LNCaP clone FGC (cell line): ENCODE results near the gene MEP1A.

Source experiments
- DNase-seq: peaks from one replicate; pipeline ENCODE4 v3.0.0-alpha.2; 2011; ENCODE audit warnings: low read depth
- H3K4me3 ChIP-seq: 2 replicates; pipeline ENCODE4 v1.5.1; 2011; ENCODE audit warnings: mild to moderate bottlenecking, low read depth, low read length, control low read depth
- CTCF ChIP-seq: IDR thresholded peaks from 2 replicates; pipeline ENCODE4 v1.5.1; 2012; ENCODE audit warnings: mild to moderate bottlenecking; ENCODE audit not compliant: control insufficient read depth, insufficient read depth; ENCODE audit errors: extremely low read depth

The MEP1A gene

GRCh38 chr6:46749731-46750130 lies 43.5 kb upstream of the MEP1A start:
- TF ChIP-seq CTCF, result no peak
- DNase-seq, result no peak

GRCh38 chr6:46751658-46752057 lies 41.5 kb upstream of the MEP1A start:
- no peak for DNase-seq
- no peak overlapping the region for H3K4me3 ChIP-seq
- TF ChIP-seq CTCF, result no peak

More at GRCh38 chr6:46749731-46750130, 43.5 kb upstream of the MEP1A start:
- H3K4me3 ChIP-seq, result no peak overlapping the region

- H3K4me3 ChIP-seq, result no peak overlapping the region
- no peak for TF ChIP-seq CTCF
- no peak for DNase-seq
Observed at GRCh38 chr6:46755865-46756264, 37.3 kb upstream of the MEP1A start.

GRCh38 chr6:46756469-46757213 lies 36.5 kb upstream of the MEP1A start:
- no peak for DNase-seq
- TF ChIP-seq CTCF, result no peak

GRCh38 chr6:46757214-46757596 lies 36.0 kb upstream of the MEP1A start:
- no peak for TF ChIP-seq CTCF
- no peak for DNase-seq
- H3K4me3 ChIP-seq, result no peak overlapping the region

More at GRCh38 chr6:46756469-46757213, 36.5 kb upstream of the MEP1A start:
- no peak overlapping the region for H3K4me3 ChIP-seq

GRCh38 chr6:46758960-46759753 lies 34.0 kb upstream of the MEP1A start:
- DNase-seq, result no peak
- no peak for TF ChIP-seq CTCF
- no peak overlapping the region for H3K4me3 ChIP-seq
